COLO668 (cell line): ENCODE results near the gene SLC35F3.
"Not testable (repeated sequence)": the region's sequence is repeated elsewhere in the genome, so short reads cannot be mapped to it uniquely, and the experiment has no call there.

Source experiments
- DNase-seq: peaks from one replicate; lab custom pipeline; 2025; ENCODE audit not compliant: unreplicated experiment; lab: John Stamatoyannopoulos, UW

Gene SLC35F3

GRCh38 chr1:234185438-234185837 lies 281.0 kb downstream of the SLC35F3 start:
- DNase-seq = no peak

DNA sequence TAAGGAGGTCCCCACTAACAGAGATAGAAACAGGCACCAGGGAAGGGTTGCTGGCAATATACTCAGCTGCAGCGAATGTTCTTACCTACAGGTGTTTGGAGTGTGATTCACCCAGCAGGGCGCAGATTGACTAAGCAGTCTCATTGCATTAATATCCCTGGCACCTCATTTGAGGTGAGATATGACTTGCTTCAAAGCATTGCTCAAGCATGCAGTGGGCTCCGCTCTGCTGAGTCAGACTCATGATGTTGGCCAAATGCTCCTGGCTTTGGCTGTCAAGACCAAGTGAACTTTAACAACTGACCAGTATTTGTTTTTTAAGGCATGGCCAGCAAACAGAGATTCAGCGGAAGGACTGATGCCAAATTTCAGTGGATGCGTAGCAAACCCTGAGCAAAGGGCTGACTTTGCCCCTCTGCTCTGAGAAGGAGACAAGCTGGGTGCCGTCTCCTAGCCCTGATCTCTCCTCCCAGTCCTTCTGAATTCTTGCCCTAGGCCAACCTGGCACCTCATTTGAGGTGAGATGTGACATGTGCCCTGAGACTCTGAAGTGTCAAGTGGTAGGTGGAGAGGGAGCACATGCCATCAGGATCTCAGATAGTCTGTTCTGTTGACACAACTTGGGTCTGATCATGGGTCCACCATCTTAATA lies 281.7 kb downstream of the SLC35F3 start:
- DNase-seq = no peak

DNA sequence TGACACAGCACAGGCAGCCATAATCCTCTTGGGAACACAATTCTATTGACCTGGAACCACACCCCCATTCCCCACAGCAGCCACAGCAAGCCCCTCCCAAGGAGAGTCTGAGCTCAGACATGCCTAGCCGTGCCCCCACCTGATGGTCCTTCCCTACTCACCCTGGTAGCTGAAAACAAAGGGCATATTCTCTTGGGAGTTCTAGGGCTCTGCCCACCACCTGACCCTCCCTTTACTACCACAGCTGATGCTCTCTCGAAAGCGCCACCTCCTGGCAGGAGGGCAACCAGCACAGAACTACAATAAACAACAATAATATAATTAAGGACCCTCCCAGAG lies 283.9 kb downstream of the SLC35F3 start:
- DNase-seq = no peak

DNA sequence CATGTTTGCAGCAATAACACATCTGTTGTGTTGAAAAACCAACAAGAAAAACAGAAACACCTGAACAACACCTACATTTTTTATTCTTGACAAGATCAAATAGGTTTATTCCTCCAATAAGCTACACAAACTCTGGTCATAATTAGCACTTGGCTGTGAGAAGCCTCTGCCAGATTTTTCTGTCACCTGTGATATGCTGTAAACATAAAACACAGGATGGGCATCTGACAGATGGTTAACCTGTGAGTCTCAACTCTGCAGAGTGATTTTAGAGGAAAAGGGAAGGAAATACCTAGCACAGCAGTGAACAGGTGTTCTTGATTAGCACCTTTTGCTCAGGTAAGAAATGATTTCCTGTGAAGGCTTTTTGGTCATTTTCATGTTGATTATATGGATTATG lies 293.4 kb downstream of the SLC35F3 start:
- no peak for DNase-seq

DNA sequence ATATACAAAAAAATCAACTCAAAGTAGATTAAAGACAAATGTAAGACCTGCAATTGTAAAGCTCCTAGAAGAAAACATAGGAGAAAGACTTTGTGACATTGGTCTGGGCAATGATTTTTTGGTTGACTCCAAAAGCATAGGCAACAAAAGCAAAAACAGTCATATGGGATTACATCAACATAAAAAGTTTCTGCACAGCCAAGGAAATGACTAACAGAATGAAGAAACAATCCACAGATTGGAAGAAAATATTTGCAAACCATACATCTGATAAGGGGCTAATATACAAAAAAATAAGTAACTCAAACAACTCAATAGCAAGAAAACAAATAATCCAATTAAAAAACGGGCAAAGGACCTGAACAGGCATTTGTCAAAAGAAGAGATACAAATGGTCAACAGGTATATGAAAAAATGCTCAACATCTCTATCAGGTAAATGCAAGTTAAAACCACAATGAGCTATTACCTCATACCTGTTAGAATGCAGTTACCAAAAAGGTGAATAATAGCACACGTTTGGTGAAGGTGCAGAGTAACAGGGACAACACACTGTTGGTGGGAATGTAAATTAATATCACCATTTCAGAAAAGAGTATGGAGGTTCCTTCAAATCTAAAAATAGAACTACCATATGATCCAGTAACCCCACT lies 295.1 kb downstream of the SLC35F3 start:
- DNase-seq = no peak

DNA sequence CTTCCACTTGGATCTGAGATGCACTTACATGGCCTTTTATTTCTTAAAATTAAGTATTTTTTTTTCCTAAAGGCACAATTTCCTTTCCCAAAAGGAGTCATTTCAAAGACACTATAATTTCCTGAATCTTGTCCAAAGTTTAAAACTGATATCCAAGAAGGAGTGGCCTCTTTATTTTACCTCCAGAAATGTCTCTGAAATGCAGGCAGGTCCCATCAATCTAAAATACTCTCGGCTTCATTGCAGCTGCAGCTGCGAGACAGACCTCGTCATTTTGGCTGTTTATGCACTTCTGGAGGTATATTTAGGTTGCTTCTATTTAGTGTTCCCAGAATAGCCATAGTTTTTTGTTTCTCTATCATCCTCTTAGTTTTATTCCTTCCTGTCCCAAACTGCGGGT lies 296.1 kb downstream of the SLC35F3 start:
- no peak for DNase-seq

DNA sequence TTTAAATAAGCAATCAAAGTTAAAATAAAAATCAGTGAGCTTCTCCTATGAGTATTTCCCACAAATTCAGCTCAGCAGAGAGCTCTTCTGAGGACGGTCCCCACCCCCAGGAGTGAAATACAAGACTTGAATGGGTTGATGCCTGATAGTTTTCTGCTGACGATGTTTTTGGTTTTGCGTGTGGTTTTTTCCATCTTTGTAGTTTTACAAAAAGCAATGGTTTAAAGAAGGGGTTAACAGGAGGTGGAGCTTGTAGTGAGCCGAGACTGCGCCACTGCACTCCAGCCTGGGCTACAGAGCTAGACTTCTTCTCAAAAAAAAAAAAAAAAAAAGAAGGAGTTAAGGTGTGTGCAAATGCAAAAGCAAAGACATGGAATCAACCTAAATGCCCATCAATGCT lies 297.1 kb downstream of the SLC35F3 start:
- DNase-seq = no peak

DNA sequence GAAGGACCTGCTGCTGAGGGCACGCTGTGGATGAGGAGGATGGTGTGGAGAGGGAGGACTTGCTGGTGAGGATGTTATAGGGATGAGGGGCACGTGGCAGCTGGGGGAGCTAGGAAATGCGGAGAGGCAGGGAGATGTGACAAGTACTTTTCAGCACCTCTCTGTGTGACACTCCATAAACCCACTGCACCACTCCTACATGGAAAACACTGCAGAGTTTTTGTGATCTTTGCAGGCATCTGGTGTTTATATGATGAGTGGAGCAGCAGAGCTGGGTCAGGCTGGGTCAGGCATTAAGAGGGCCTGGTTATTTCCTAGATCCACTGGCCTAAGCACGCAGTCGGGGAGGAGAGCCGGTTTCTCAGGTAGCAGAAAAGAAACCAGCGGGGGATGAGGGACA lies 301.5 kb downstream of the SLC35F3 start:
- no peak for DNase-seq

DNA sequence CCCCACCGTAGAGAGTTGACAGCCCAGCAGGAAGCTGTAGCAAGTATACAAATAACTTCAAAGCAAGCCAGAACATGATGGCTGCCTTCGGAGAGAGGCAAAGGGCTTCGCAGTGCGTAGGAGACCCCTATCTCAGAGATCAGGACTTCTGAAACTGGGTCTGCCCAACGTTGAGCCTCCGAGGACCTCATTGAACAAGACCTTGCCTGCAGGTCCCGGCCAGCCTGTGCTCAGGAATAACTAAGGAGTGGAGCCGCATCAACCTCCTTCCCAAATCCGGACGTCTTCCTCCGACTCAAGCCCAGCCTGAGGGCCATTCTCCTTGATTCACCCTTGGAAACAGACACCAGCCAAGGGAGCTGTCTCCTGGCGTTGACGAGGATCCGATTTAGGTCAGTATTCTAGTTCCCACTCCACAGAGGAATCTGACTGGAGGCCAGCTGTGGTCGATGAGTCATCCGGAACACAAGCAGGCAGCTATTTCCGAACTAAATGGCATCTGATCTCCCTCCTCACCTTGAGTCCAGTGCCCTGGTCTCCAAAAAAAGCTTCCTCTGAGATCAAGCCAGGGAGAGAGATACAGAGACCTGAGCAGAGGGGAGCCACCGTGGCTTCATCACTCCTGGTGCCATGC lies 302.3 kb downstream of the SLC35F3 start:
- peak; percentile 64 for DNase-seq

GRCh38 chr1:234208351-234208750 lies 303.9 kb downstream of the SLC35F3 start:
- no peak for DNase-seq

GRCh38 chr1:234208791-234209190 lies 304.3 kb downstream of the SLC35F3 start:
- DNase-seq = no peak

GRCh38 chr1:234210429-234210828 lies 306.0 kb downstream of the SLC35F3 start:
- DNase-seq = not testable (repeated sequence)

- not testable (repeated sequence) for DNase-seq
Measured at GRCh38 chr1:234211855-234212254, 307.4 kb downstream of the SLC35F3 start.

DNA sequence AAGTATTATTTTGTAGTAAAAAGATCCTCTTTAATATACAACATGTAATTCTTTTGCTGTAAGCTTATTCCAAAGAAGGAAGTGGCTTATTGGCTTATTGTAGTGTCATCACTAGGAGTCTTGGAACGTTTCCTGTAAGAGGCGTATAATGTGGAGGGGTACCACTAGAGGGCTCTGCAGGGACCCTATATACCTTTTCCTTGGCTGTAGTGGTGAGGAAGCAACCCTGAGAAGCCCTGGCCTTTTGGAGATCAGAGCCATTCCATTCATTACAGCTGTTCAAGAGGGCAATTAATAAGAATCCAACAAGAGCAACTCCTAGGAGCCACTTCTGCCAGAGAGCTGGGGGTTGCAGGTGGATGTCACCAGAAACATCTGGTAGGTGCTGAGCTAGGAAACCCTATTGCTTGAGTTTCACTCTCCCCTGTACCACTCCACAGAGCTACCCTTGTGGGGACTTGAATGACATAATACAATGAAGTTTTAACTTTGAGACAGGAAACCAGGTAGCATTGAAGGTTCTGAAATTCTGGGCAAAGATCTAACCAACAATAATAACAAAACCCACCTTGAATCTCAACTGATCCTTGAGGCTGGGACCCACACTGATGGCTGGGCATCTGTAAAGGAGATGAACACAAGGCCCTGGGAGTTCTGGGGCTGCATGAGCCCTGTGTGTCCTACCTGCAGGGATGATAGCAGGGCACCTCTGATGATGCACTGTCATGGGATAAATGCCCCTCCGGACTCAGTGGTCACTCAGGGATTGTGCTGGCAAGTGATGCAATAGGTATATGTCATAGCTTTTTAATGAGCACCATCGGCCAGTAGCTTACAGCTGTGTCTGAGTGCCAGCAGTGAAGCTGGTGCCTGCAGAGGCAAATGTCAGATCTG lies 308.5 kb downstream of the SLC35F3 start:
- peak; percentile 59 for DNase-seq

DNA sequence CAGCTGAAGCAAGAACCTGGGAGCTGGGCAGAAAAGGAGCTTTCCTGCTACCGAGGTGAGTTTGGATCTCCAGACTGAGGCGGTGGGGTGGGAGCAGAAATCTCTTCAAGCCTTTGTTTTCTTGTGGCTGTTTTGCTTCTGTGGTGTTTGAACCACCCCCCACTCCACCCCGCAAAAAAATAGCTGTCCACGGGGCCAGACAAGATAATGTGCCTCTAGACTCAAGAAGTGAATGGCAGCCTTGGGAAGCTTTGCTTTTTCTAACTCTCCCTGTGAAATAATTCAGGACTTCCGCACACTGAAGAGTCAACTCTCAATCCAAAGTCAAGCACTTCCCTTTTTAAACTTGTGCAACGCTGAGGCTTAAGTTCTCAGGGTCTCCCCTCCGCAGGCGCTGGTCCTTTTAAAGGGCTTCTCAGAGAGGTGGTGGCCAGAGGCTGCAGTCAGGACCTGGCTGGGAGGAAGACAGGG lies 309.2 kb downstream of the SLC35F3 start:
- DNase-seq = no peak

DNA sequence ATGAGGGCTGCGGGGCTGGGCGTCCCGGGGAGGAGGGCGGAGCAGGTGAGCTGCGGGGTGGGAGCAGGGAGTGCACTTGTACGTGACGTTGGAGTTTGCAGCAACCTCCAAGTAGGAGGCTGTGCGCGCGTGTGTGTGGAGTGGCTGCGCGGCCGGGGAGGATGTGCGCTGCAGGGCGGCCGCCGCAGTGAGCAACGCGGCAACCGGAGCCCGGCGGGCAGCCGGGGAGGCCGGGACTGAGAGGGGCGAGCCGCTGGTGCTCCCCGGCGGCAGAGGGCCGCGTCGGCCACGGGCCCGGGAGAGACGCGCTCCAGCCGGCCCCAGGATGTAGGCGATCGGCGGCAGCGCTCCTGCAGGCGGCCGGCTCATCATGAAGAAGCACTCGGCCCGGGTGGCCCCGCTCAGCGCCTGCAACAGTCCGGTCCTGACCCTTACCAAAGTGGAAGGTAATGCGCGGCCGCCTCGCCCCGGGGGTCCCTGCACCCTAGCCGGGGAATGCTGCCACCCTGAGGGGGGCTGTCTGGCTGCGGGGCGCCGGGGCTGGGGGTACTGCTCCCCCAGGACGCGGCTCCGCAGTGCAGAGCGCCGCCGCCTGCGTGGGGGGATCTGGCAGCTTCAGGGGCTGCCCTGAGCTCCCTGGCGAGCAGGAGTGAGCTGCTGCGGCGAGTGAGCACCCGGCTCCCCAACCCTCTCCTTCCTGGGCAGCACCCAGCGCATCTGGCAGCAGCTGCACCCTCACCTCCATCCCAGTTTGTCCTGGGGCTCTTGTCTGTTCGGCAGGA lies 309.8 kb downstream of the SLC35F3 start:
- peak; percentile 77 for DNase-seq

GRCh38 chr1:234214911-234215892 lies 310.7 kb downstream of the SLC35F3 start:
- DNase-seq = peak; percentile 82

DNA sequence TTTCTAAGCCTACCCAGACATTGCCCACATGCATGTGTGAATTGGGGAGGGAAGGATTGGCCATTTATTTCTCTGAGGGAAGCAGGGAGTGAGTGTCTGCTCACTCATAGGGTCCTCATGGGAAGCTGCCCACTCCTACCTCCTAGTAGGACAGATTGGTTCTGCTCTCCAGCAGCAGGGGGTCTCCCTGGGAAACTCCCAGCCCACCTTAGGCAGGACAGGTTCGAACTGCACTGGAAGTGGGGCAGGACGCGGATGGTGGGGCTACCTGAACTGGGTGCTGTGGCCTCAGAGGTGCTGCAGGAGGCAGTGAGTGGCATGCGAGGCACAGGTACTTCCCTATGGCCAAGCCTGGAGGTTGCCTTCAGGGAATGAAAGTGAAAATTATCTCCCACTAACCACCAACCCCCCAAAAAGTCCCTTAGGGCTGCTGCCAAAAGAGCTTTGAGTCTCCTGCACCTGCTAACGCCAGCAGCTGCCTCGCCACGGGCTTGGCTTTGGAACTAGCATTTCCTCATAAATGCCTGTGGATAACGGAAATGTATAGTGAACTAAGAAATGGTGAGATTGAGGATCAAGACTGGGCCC lies 311.7 kb downstream of the SLC35F3 start:
- no peak for DNase-seq

DNA sequence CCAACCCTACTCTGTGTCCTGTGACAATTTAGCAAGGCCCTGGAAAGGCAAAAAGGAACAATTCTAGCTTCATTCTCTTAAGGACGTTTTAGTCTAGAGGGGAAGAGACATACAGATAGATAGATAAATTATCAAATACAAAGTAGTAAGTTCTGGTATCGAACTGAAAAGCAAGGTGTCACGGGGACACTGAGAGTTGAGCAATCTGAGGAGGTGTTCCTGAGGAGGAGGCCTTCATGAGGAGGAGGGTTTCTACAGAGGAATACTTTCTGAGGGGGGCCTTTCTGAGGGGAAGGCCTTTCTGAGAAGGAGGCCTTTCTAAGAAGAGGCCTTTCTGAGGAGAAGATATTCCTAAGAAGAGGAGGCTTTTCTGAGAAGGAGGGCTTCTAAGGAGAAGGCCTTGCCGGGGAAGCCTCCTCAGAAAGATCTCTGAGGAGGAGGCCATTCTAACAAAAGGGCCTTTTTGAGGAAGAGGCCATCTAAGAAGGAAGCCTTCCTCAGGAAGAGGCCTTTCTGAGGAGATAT lies 312.9 kb downstream of the SLC35F3 start:
- no peak for DNase-seq
